Measurements from ENCODE around the gene CACNA1C.

Gene CACNA1C

GRCh38 chr12:2615665-2616402, 563.0 kb downstream of the CACNA1C start:
- no peak overlapping the region for H3K4me3 ChIP-seq (replicated peaks in 1 of 2; ENCODE audit: low read depth in 2 of 2, low read length in 2 of 2)
- DNase-seq (ENCODE audit: low read depth in 2 of 2) = peak; percentile 6 to 31
- no peak for TF ChIP-seq CTCF (IDR thresholded peaks at IDR 0.05; ENCODE audit: low read depth, low read length)

- DNase-seq (ENCODE audit: low read depth in 2 of 2) = no peak
- TF ChIP-seq CTCF (IDR thresholded peaks at IDR 0.05; ENCODE audit: low read depth, low read length) = no peak
- H3K4me3 ChIP-seq (replicated peaks in 1 of 2; ENCODE audit: low read depth in 2 of 2, low read length in 2 of 2) = no peak overlapping the region
These were observed 564.0 kb downstream of the CACNA1C start for GRCh38 chr12:2616763-2617162.

- TF ChIP-seq CTCF (IDR thresholded peaks at IDR 0.05; ENCODE audit: low read depth, low read length) = no peak
- DNase-seq (ENCODE audit: low read depth in 2 of 2) = no peak
- no peak overlapping the region for H3K4me3 ChIP-seq (replicated peaks in 1 of 2; ENCODE audit: low read depth in 2 of 2, low read length in 2 of 2)
These were observed 564.6 kb downstream of the CACNA1C start for GRCh38 chr12:2617365-2617764.

GRCh38 chr12:2618291-2618995, 565.7 kb downstream of the CACNA1C start:
- H3K4me3 ChIP-seq (replicated peaks in 1 of 2; ENCODE audit: low read depth in 2 of 2, low read length in 2 of 2) = no peak overlapping the region
- TF ChIP-seq CTCF (IDR thresholded peaks at IDR 0.05; ENCODE audit: low read depth, low read length) = no peak
- DNase-seq (ENCODE audit: low read depth in 2 of 2) = no peak

GRCh38 chr12:2619136-2619535, 566.3 kb downstream of the CACNA1C start:
- H3K4me3 ChIP-seq (replicated peaks in 1 of 2; ENCODE audit: low read depth in 2 of 2, low read length in 2 of 2) = no peak overlapping the region
- TF ChIP-seq CTCF (IDR thresholded peaks at IDR 0.05; ENCODE audit: low read depth, low read length) = no peak
- DNase-seq (ENCODE audit: low read depth in 2 of 2) = no peak

- TF ChIP-seq CTCF (IDR thresholded peaks at IDR 0.05; ENCODE audit: low read depth, low read length) = no peak
- DNase-seq (ENCODE audit: low read depth in 2 of 2) = no peak
- no peak overlapping the region for H3K4me3 ChIP-seq (replicated peaks in 1 of 2; ENCODE audit: low read depth in 2 of 2, low read length in 2 of 2)
These were observed 569.7 kb downstream of the CACNA1C start for GRCh38 chr12:2622460-2622859.
